HepG2 (cell line): ENCODE data around the gene SIRPB1. TPM values are rescaled to one million over a fixed set of nuclear protein-coding genes. Genes with fewer than 3 reads are reported as not detected.

ENCODE experiments used
- ATAC-seq: fragments of 200-7000 bp; cut with Tn5 transposase; 3 replicates; pipeline ENCODE4 v1.9.1; 2020; ENCODE audit warnings: mild to moderate bottlenecking, moderate library complexity
- BruUV-seq: library from RNA; stranded (reverse); fragments of 400-500 nt; replicated peaks from 2 replicates; lab custom pipeline; 2021; lab: Mats Ljungman, UMichigan
- CTCF ChIA-PET: fragments of 300-600 bp; formaldehyde crosslinking; extraction: SDS; loops from one replicate; lab custom pipeline; 2021; ENCODE audit warnings: low total read pairs, inconsistent platforms, low intra/inter-chr PET ratio; lab: Yijun Ruan, JAX
- POLR2A ChIA-PET: fragments of 350-600 bp; sonication (Branson Sonifier 250); formaldehyde crosslinking; loops from one replicate; lab custom pipeline; 2020; ENCODE audit warnings: antibody characterized with exemption, inconsistent platforms; lab: Yijun Ruan, JAX
- DNase-seq: peaks from one replicate; pipeline ENCODE4 v3.0.0-alpha.2; 2015; ENCODE audit warnings: low spot score
- FAIRE-seq: peaks from 3 replicates; lab custom pipeline; 2011; peaks lifted over from hg19 to GRCh38; lab: Jason Lieb, UNC
- H2AFZ ChIP-seq: one replicate; pipeline ENCODE4 v1.6.1; 2011; ENCODE audit warnings: low read length, inconsistent platforms
- H3K27ac ChIP-seq: fragments of 300-600 bp; 3 replicates; pipeline ENCODE4 v1.8.0; 2011; ENCODE audit warnings: mixed run types, mild to moderate bottlenecking, mixed read lengths, low read length, inconsistent platforms; ENCODE audit not compliant: insufficient read depth; ENCODE audit errors: extremely low read length
- H3K27me3 ChIP-seq, 2 experiments: fragments of 200-600 bp in 1 of 2; 2 replicates in 1 of 2; 3 replicates in 1 of 2; pipeline versions ENCODE4 v1.6.0 to v1.8.0; 2011; ENCODE audit warnings: low read length in 2 of 2, mild to moderate bottlenecking in 2 of 2, moderate library complexity in 2 of 2, inconsistent platforms in 1 of 2; ENCODE audit not compliant: insufficient read depth in 2 of 2, control insufficient read depth in 1 of 2
- H3K36me3 ChIP-seq, 2 experiments: fragments of 200-600 bp in 1 of 2; replicated peaks in 1 of 2; 2 replicates in 1 of 2; 3 replicates in 1 of 2; pipeline versions ENCODE4 v1.5.1 to v1.8.0; 2011; ENCODE audit warnings: low read length in 2 of 2, inconsistent platforms in 1 of 2; ENCODE audit not compliant: insufficient read depth in 2 of 2, control insufficient read depth in 1 of 2
- H3K4me1 ChIP-seq: 2 replicates; pipeline ENCODE4 v1.5.1; 2012; ENCODE audit warnings: low read length, inconsistent platforms; ENCODE audit not compliant: insufficient read depth
- H3K4me2 ChIP-seq: 2 replicates; pipeline ENCODE4 v1.6.0; 2011; ENCODE audit warnings: low read depth, low read length, inconsistent platforms
- H3K4me3 ChIP-seq, 3 experiments: fragments of 200-600 bp in 1 of 3; sonication (generic), shearing (Covaris generic) in 1 of 3; replicated peaks in 1 of 3; 2 replicates each; pipeline ENCODE4 v1.5.1; 2011 to 2016; ENCODE audit warnings: low read length in 3 of 3, inconsistent platforms in 2 of 3, low read depth in 2 of 3, mild to moderate bottlenecking in 2 of 3, control low read depth in 1 of 3, mixed read lengths in 1 of 3; ENCODE audit not compliant: insufficient read depth in 1 of 3
- H3K79me2 ChIP-seq: one replicate; pipeline ENCODE4 v1.6.1; 2011; ENCODE audit warnings: low read length, inconsistent platforms; ENCODE audit not compliant: insufficient read depth
- H3K9ac ChIP-seq: 2 replicates; pipeline ENCODE4 v1.6.0; 2011; ENCODE audit warnings: mild to moderate bottlenecking, low read depth, low read length, inconsistent platforms; ENCODE audit not compliant: insufficient read depth
- H3K9me3 ChIP-seq: 2 replicates; pipeline ENCODE4 v1.5.1; 2012; ENCODE audit warnings: mild to moderate bottlenecking, low read length
- H4K20me1 ChIP-seq: 2 replicates; pipeline ENCODE4 v1.6.0; 2011; ENCODE audit warnings: inconsistent platforms, mild to moderate bottlenecking, low read length, moderate library complexity; ENCODE audit not compliant: insufficient read depth
- HMGA1 ChIP-seq: sonication (generic); formaldehyde crosslinking; conservative IDR thresholded peaks from 2 replicates; pipeline ENCODE4 v1.4.0; 2020; ENCODE audit warnings: missing genetic modification reagents
- XRCC5 ChIP-seq: fragments of 200-400 bp; formaldehyde crosslinking; optimal IDR thresholded peaks from 2 replicates; pipeline ENCODE3; 2017; ENCODE audit warnings: mild to moderate bottlenecking, low read length
- ZNF703 ChIP-seq: sonication (generic); formaldehyde crosslinking; IDR thresholded peaks from 2 replicates; pipeline ENCODE4 v1.5.1; 2020; ENCODE audit warnings: missing genetic modification reagents, mild to moderate bottlenecking, moderate library complexity, borderline replicate concordance
- WGBS: methylation state at CpG from one replicate; pipeline ENCODE4 v1.1.6; 2017; ENCODE audit warnings: low lambda C conversion rate; 5-methylcytosine and 5-hydroxymethylcytosine counted together
- in situ Hi-C: cut with HindIII; loops from 2 replicates; pipeline ENCODE4 v1.10.0; 2017; ENCODE audit warnings: low pct_unique_long_range_greater_than_20kb; ENCODE audit not compliant: extremely low pct_ligation_motif_present
- intact Hi-C: fragments of 100-400 bp; cut with micrococcal nuclease; formaldehyde crosslinking; loops from one replicate; pipeline ENCODE4 v1.10.0; 2022; ENCODE audit not compliant: unreplicated experiment
- polyA plus RNA-seq, 8 experiments: library from polyadenylated mRNA; depleted of rRNA in 3 of 8; stranded (reverse) in 7 of 8; unstranded in 1 of 8; fragments of >200 nt; fragmentation: Illumina TruSeq in 4 of 8; extraction: Trizol in 4 of 8; gene quantifications; 2 replicates each; pipeline versions ENCODE4 v1.2.1 to v1.2.3, GENCODE V29; 2011 to 2016; ENCODE audit warnings: low read depth in 4 of 8, missing spikeins in 1 of 8, mixed read lengths in 1 of 8; ENCODE audit not compliant: insufficient read depth in 1 of 8
- total RNA-seq, 5 experiments: library from RNA; depleted of rRNA; stranded (reverse); fragments of >200 nt; fragmentation: Illumina TruSeq; extraction: Trizol; gene quantifications; 2 replicates each; pipeline ENCODE4 v1.2.3, GENCODE V29; 2016; ENCODE audit warnings: low read depth in 1 of 5
- TF ChIP-seq, protein P1 (sequence below): sonication (generic); formaldehyde crosslinking; IDR thresholded peaks from 2 replicates; pipeline ENCODE4 v1.4.0; 2020; ENCODE audit warnings: mild to moderate bottlenecking, missing genetic modification reagents
- TF ChIP-seq, protein P2 (sequence below): sonication (generic); formaldehyde crosslinking; IDR thresholded peaks from 2 replicates; pipeline ENCODE4 v1.8.0; 2022; ENCODE audit warnings: low read depth, missing genetic modification reagents

The SIRPB1 gene
- total and polyA plus RNA-seq, 2 of the 13 experiments (the other 11 are each of a cell fraction or from before 2014, with no cell fraction given) = 0.41 to 1.4 TPM

GRCh38 chr20:1633535-1633934 is 13.7 kb upstream of the SIRPB1 start (continued):
- TF ChIP-seq, protein P1, sequence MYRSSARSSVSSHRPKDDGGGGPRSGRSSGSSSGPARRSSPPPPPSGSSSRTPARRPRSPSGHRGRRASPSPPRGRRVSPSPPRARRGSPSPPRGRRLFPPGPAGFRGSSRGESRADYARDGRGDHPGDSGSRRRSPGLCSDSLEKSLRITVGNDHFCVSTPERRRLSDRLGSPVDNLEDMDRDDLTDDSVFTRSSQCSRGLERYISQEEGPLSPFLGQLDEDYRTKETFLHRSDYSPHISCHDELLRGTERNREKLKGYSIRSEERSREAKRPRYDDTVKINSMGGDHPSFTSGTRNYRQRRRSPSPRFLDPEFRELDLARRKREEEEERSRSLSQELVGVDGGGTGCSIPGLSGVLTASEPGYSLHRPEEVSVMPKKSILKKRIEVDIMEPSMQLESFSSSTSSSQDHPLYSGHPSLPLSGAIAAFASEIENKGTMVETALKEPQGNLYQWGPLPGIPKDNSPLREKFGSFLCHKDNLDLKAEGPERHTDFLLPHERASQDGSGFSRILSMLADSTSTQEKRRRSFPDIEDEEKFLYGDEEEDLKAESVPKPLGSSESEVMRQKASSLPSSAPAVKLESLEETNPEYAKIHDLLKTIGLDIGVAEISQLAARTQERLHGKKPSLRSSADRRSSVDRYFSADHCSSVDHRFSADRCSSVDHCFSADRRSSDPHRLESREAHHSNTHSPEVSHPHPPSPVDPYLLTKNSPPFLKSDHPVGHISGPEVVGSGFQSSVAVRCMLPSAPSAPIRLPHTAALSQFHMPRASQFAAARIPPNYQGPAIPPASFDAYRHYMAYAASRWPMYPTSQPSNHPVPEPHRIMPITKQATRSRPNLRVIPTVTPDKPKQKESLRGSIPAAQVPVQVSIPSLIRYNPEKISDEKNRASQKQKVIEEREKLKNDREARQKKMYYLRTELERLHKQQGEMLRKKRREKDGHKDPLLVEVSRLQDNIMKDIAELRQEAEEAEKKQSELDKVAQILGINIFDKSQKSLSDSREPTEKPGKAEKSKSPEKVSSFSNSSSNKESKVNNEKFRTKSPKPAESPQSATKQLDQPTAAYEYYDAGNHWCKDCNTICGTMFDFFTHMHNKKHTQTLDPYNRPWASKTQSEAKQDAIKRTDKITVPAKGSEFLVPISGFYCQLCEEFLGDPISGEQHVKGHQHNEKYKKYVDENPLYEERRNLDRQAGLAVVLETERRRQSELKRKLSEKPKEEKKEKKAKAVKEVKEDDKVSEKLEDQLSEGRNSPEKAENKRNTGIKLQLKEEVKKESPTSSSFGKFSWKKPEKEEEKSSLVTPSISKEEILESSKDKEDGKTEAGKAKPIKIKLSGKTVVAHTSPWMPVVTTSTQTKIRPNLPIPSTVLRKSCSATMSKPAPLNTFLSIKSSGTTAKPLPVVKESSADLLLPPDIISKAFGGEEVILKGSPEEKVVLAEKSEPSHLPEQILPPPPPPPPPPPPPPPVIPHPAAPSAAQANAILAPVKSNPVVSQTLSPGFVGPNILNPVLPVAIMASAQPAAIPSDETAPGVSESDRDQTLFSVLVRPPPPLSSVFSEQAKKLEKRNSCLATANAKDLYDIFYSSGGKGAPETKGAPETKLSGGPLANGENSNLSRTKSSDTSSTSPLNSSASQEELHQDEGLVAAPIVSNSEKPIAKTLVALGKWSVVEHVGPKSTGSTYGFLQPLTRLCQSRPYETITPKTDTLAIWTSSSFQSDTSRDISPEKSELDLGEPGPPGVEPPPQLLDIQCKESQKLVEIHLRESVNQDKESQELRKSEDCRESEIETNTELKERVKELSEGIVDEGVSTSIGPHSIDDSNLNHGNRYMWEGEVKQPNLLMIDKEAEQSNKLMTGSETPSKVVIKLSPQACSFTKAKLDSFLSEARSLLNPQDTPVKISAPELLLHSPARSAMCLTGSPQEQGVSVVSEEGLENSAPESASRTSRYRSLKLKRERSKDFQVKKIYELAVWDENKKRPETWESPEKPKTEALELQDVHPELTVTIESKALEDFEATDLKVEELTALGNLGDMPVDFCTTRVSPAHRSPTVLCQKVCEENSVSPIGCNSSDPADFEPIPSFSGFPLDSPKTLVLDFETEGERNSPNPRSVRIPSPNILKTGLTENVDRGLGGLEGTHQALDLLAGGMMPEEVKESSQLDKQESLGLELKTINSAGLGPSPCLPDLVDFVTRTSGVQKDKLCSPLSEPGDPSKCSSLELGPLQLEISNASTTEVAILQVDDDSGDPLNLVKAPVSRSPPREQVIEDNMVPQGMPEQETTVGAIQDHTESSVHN (CRISPR knock-in tag) = no peak
- TF ChIP-seq ZNF703 (CRISPR knock-in tag) (0 out of 2 replicates have a peak, but pooled peaks have one; percentile 22), HMGA1 (CRISPR knock-in tag) (no peak)
- TF ChIP-seq, all 625 proteins: peak for 6

DNA sequence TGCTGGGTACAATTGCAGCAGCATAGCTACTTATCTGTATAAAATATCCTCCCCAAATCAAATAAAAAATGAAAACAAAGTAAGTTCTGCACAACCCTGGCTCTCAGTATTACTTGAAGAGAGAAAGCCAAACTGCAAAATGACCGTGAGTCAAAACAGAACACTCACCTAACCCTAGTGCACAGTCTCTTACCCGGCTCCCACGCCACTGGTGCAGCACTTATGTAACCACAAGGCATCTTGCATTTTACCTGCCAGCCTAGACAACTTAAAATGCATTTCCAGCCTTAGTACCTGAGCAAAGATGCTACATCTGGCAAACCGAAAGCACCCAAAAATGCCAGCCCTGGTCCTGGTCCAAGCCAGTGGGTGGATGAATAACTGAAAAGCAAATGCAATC is 12.4 kb upstream of the SIRPB1 start:
- intact Hi-C loops = no loop called here
- BruUV-seq = no TSS peak
- H3K4me3 ChIP-seq = no peak overlapping the region
- 13% methylated on average over 4 of the region's 4 CpGs for WGBS
- TF ChIP-seq XRCC5 = peak; percentile 12
- TF ChIP-seq, protein P2, sequence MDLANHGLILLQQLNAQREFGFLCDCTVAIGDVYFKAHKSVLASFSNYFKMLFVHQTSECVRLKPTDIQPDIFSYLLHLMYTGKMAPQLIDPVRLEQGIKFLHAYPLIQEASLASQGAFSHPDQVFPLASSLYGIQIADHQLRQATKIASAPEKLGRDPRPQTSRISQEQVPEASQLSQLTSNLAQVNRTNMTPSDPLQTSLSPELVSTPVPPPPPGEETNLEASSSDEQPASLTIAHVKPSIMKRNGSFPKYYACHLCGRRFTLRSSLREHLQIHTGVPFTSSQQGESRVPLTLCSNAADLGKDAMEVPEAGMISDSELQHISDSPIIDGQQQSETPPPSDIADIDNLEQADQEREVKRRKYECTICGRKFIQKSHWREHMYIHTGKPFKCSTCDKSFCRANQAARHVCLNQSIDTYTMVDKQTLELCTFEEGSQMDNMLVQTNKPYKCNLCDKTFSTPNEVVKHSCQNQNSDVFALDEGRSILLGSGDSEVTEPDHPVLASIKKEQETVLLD (CRISPR knock-in tag) = no peak
- peaks cover 0 to 6% of the 10 kb centered on the region in 2 experiments; a peak in 2 of 5 replicates for H3K27me3 ChIP-seq
- POLR2A ChIA-PET = no interaction called here
- peaks cover 28% of the 10 kb centered on the region for H3K4me1 ChIP-seq
- ATAC-seq = no peak
- H2AFZ ChIP-seq = no peak overlapping the region
- in situ Hi-C loops = no loop called here
- DNase-seq = no peak
- CTCF ChIA-PET = no interaction called here
- no peak overlapping the region for H3K4me2 ChIP-seq
- no peaks in the 10 kb centered on the region for H4K20me1 ChIP-seq
- no peak for FAIRE-seq
- H3K79me2 ChIP-seq = no peaks in the 10 kb centered on the region
- H3K36me3 ChIP-seq = no peaks in the 10 kb centered on the region
- no peak overlapping the region for H3K27ac ChIP-seq
- H3K9ac ChIP-seq = no peak overlapping the region
- no peaks in the 10 kb centered on the region for H3K9me3 ChIP-seq
